ENCODE data around the gene SNORC.

SNORC gene

DNA sequence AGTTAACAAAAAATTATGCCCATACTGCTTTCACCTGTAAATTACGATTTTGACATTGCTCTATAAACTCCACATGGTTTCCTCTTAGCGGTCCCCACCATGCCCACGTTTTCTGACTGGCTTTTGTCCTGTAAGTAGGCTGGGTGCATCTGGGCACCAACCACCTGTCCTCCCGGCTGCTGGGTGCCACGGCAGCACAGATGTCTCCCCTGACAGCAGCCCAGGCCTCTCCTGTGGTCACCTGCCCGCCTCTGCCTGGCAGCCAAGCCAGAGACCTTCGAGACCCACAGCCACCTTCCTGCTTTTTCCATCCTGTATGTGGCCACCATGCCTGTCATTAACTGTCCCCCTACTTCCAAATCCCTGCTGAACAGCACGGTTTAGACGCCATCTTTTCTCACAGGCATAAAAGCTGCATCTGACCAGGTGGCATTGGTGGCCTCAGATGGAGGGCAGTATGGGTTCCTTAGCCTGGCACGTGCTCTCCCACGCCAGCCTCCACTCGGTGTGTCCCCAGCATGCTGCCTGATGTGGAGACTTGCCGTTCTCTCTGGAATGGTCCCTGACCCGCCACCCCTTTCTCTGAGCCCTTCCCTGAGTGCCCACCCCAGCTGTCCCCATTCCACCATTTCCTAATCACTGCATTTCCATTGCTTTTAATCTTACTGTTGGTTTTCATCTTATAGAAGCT is 18.9 kb downstream of the SNORC start:
- in situ Hi-C loops (cut with MboI; ENCODE audit: low pct_unique_long_range_greater_than_20kb, low sequenced_read_pairs, unreplicated experiment): no loop called here
- DNase-seq (ENCODE audit: low spot score): no peak
- TF ChIP-seq, protein P1, sequence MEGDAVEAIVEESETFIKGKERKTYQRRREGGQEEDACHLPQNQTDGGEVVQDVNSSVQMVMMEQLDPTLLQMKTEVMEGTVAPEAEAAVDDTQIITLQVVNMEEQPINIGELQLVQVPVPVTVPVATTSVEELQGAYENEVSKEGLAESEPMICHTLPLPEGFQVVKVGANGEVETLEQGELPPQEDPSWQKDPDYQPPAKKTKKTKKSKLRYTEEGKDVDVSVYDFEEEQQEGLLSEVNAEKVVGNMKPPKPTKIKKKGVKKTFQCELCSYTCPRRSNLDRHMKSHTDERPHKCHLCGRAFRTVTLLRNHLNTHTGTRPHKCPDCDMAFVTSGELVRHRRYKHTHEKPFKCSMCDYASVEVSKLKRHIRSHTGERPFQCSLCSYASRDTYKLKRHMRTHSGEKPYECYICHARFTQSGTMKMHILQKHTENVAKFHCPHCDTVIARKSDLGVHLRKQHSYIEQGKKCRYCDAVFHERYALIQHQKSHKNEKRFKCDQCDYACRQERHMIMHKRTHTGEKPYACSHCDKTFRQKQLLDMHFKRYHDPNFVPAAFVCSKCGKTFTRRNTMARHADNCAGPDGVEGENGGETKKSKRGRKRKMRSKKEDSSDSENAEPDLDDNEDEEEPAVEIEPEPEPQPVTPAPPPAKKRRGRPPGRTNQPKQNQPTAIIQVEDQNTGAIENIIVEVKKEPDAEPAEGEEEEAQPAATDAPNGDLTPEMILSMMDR (IDR thresholded peaks at IDR 0.05; ENCODE audit: extremely low read depth, insufficient read depth, missing control alignments): no peak

DNA sequence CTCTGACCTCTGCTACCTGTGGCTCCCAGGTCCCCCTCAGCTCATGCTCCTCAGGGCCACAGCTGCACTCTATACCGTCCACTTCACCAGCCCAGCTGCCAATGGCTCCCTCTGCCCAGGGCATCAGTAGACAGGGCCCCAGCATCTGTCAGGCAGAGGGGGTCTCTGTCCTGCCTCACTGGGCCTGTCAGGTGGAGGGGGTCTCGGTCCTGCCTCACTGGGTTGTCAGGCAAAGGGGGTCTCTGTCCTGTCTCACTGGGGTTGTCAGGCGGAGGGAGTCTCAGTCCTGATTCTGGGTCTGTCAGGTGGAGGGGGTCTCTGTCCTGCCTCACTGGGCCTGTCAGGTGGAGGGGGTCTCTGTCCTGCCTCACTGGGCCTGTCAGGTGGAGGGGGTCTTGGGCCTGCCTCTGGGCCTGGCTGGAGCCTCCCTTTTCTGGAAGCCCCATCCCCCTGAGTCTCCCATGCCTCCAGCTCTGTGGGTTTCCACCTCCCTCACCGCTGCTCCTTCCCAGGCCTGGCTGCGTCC is 19.9 kb downstream of the SNORC start:
- TF ChIP-seq, protein P1 (IDR thresholded peaks at IDR 0.05; ENCODE audit: extremely low read depth, insufficient read depth, missing control alignments): no peak
- no peak for DNase-seq (ENCODE audit: low spot score)
- in situ Hi-C loops (cut with MboI; ENCODE audit: low pct_unique_long_range_greater_than_20kb, low sequenced_read_pairs, unreplicated experiment): no loop called here

DNA sequence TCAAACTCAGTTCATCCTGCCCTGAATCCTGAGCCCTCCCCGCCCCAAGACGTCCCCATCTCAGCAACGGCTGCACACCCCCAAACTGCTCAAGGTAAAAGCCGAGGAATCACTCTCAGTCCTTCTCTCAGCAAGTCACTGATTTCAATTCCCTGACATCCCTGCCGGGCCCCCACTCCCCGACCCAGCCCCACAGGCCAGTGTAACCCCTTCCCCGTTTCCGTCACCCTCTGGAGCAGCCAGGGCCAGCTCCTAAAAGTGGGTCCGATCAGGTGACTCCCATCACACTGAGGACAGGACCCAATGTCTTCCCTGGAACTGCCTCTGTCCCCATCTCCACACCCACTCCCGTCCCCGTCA is 20.5 kb downstream of the SNORC start:
- DNase-seq (ENCODE audit: low spot score): no peak
- in situ Hi-C loops (cut with MboI; ENCODE audit: low pct_unique_long_range_greater_than_20kb, low sequenced_read_pairs, unreplicated experiment): no loop called here
- TF ChIP-seq, protein P1 (IDR thresholded peaks at IDR 0.05; ENCODE audit: extremely low read depth, insufficient read depth, missing control alignments): no peak

DNA sequence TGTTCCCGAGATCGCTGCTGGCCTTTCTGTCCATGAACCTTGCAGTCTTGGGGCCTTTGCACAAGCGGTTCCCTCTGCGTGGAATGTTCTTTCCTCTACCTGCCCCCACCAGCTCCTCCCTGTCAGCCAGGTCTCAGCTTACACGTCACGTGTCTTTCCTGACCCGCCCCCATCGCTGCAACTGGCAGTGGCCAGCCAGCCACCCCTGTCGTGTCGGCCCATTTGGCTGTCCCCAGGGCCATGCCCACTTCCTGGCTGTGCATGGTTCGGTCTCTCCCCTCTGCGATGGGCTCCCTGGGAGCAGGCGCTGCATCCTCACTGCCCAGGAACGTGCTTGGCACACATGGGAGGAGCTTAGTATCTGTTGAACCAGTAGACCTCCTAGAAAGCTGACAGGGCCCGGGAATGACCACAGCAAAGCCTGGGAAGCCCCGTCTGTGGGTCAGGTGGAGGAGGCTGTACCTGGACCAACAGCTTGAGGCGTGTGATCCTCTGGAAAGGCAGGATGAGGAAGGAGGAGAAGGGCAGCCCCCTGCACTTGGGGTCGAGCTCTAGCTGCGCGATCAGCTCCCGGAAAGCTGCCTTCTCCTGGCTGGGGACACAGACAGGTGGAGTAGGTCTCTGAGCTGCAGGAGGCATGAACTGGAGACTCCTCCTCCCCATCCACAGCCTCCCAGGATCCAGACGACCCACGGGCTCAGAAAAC is 21.0 kb downstream of the SNORC start:
- TF ChIP-seq, protein P1 (IDR thresholded peaks at IDR 0.05; ENCODE audit: extremely low read depth, insufficient read depth, missing control alignments): no peak
- in situ Hi-C loops (cut with MboI; ENCODE audit: low pct_unique_long_range_greater_than_20kb, low sequenced_read_pairs, unreplicated experiment): no loop called here
- no peak for DNase-seq (ENCODE audit: low spot score)

DNA sequence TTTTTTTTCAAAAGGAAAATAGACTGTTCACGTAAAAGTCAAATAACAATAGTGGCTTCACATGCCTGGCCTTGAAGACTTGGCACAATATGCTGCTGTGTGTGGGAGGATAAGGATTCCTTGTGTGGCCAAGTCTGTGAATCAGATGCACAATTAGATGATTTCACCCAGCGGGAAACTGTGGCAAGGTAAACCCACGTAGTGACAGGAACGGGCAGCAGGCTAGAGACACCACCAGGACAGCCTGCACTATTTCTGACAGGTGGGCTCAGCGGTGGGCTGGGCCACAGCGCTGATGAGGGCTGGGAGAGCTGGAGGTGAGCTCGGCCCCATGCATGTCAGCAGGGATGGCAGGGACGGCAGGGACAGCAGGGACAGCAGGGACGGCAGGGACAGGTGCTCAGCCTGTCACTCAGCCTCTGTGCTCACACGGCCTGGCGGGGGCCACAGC is 21.6 kb downstream of the SNORC start:
- DNase-seq (ENCODE audit: low spot score): no peak
- in situ Hi-C loops (cut with MboI; ENCODE audit: low pct_unique_long_range_greater_than_20kb, low sequenced_read_pairs, unreplicated experiment): no loop called here
- TF ChIP-seq, protein P1 (IDR thresholded peaks at IDR 0.05; ENCODE audit: extremely low read depth, insufficient read depth, missing control alignments): no peak

DNA sequence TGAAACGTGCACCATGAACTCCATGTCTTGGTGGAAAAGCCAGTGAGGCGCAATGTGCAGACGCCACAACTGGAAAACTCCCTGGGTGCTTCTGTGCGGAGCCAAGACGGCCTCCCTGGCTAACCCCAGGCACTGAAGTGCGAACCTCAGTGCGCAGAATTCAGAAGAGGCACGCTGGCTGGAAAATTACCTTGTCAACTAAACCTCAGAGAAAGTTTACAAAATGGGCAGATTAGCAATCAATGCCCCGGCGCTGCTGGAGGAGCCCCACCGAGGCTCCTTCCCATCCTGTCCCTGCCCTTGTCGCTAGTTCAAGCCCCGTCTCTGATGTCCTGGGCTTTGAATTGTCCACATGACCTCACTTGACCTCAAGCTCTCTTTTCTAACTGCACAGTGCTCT is 22.2 kb downstream of the SNORC start:
- in situ Hi-C loops (cut with MboI; ENCODE audit: low pct_unique_long_range_greater_than_20kb, low sequenced_read_pairs, unreplicated experiment): no loop called here
- TF ChIP-seq, protein P1 (IDR thresholded peaks at IDR 0.05; ENCODE audit: extremely low read depth, insufficient read depth, missing control alignments): no peak
- no peak for DNase-seq (ENCODE audit: low spot score)
